IMR-90 (cell line): Measurements from ENCODE around the gene ATP6V0A4. TPM values are rescaled to one million over a fixed set of nuclear protein-coding genes. Genes with fewer than 3 reads are reported as not detected.

ENCODE experiments used
- ATAC-seq: fragments of 200-7000 bp; cut with Tn5 transposase; 2 replicates; pipeline ENCODE4 v1.9.1; 2020; ENCODE audit warnings: low read depth, mild to moderate bottlenecking, moderate library complexity
- BruUV-seq: library from RNA; stranded (reverse); fragments of 400-500 nt; replicated peaks from 2 replicates; lab custom pipeline; 2021; lab: Mats Ljungman, UMichigan
- CTCF ChIA-PET: fragments of 300-600 bp; formaldehyde crosslinking; extraction: SDS; loops from one replicate; lab custom pipeline; 2021; ENCODE audit warnings: antibody characterized with exemption; lab: Yijun Ruan, JAX
- POLR2A ChIA-PET: fragments of 300-600 bp; sonication (Branson Sonifier 250); formaldehyde crosslinking; loops from one replicate; lab custom pipeline; 2022; ENCODE audit warnings: antibody characterized with exemption; ENCODE audit not compliant: unreplicated experiment; lab: Charles Lee
- DNase-seq: peaks from one replicate; pipeline ENCODE4 v3.0.0; 2013
- H2AFZ ChIP-seq: replicated peaks from 2 replicates; pipeline ENCODE3; 2013; ENCODE audit warnings: low read length, mild to moderate bottlenecking; ENCODE audit not compliant: poor library complexity
- H2AK5ac ChIP-seq: 2 replicates; pipeline ENCODE4 v1.6.1; 2013; ENCODE audit warnings: low read depth, low read length, inconsistent platforms
- H2AK9ac ChIP-seq: replicated peaks from 2 replicates; pipeline ENCODE3; 2013; ENCODE audit warnings: mild to moderate bottlenecking, low read depth, low read length, moderate library complexity; ENCODE audit not compliant: poor library complexity
- H2BK120ac ChIP-seq: 2 replicates; pipeline ENCODE4 v1.6.1; 2013; ENCODE audit warnings: low read depth, low read length, inconsistent platforms
- H2BK15ac ChIP-seq: 3 replicates; pipeline ENCODE4 v1.6.1; 2013; ENCODE audit warnings: low read depth, low read length, inconsistent platforms
- H2BK20ac ChIP-seq: 2 replicates; pipeline ENCODE4 v1.6.1; 2013; ENCODE audit warnings: low read depth, mild to moderate bottlenecking, inconsistent platforms, low read length, moderate library complexity
- H2BK5ac ChIP-seq: 2 replicates; pipeline ENCODE4 v1.6.1; 2013; ENCODE audit warnings: mild to moderate bottlenecking, low read depth, low read length, inconsistent platforms; ENCODE audit not compliant: poor library complexity, severe bottlenecking
- H3K14ac ChIP-seq: replicated peaks from 2 replicates; pipeline ENCODE4 v1.6.1; 2013; ENCODE audit warnings: low read depth, low read length, inconsistent platforms
- H3K18ac ChIP-seq: 2 replicates; pipeline ENCODE4 v1.6.1; 2013; ENCODE audit warnings: low read depth, low read length, control low read depth
- H3K23ac ChIP-seq: 2 replicates; pipeline ENCODE4 v1.6.1; 2013; ENCODE audit warnings: low read depth, low read length, inconsistent platforms
- H3K27ac ChIP-seq: 2 replicates; pipeline ENCODE4 v1.5.1; 2013; ENCODE audit warnings: mild to moderate bottlenecking, control low read depth, low read length; ENCODE audit not compliant: insufficient read depth
- H3K27me3 ChIP-seq: 2 replicates; pipeline ENCODE4 v1.6.1; 2013; ENCODE audit warnings: low read length; ENCODE audit not compliant: control insufficient read depth, insufficient read depth
- H3K36me3 ChIP-seq: 2 replicates; pipeline ENCODE4 v1.6.1; 2013; ENCODE audit warnings: low read length, mixed read lengths; ENCODE audit not compliant: control insufficient read depth, insufficient read depth
- H3K4ac ChIP-seq: 2 replicates; pipeline ENCODE4 v1.6.1; 2013; ENCODE audit warnings: low read depth, low read length, inconsistent platforms
- H3K4me1 ChIP-seq: 2 replicates; pipeline ENCODE4 v1.6.1; 2013; ENCODE audit warnings: low read length, mixed read lengths; ENCODE audit not compliant: control insufficient read depth, insufficient read depth
- H3K4me2 ChIP-seq: 2 replicates; pipeline ENCODE4 v1.6.1; 2013; ENCODE audit warnings: low read depth, mild to moderate bottlenecking, control low read depth, low read length, moderate library complexity
- H3K4me3 ChIP-seq: 2 replicates; pipeline ENCODE4 v1.5.1; 2013; ENCODE audit warnings: low read depth, mild to moderate bottlenecking, control low read depth, low read length, moderate library complexity; ENCODE audit not compliant: insufficient read depth
- H3K56ac ChIP-seq: 2 replicates; pipeline ENCODE4 v1.6.1; 2013; ENCODE audit warnings: low read length, inconsistent platforms; ENCODE audit not compliant: insufficient read depth; ENCODE audit errors: extremely low read depth
- H3K79me1 ChIP-seq, 2 experiments: 2 replicates each; pipeline ENCODE4 v1.6.1; 2013; ENCODE audit warnings: low read length in 2 of 2, inconsistent platforms in 1 of 2, low read depth in 1 of 2
- H3K9ac ChIP-seq: 2 replicates; pipeline ENCODE4 v1.6.1; 2013; ENCODE audit warnings: low read depth, low read length, control low read depth
- H3K9me1 ChIP-seq: 2 replicates; pipeline ENCODE4 v1.6.1; 2013; ENCODE audit warnings: low read length, inconsistent platforms; ENCODE audit not compliant: insufficient read depth
- H3K9me3 ChIP-seq: 2 replicates; pipeline ENCODE4 v1.6.1; 2013; ENCODE audit warnings: low read length; ENCODE audit not compliant: control insufficient read depth, insufficient read depth
- H4K20me1 ChIP-seq: 2 replicates; pipeline ENCODE4 v1.6.1; 2013; ENCODE audit warnings: low read length, inconsistent platforms; ENCODE audit not compliant: insufficient read depth
- H4K5ac ChIP-seq: 2 replicates; pipeline ENCODE4 v1.6.1; 2013; ENCODE audit warnings: mild to moderate bottlenecking, low read depth, low read length, control low read depth
- H4K8ac ChIP-seq, 2 experiments: 2 replicates each; pipeline ENCODE4 v1.6.1; 2013; ENCODE audit warnings: low read depth in 2 of 2, low read length in 2 of 2, control low read depth in 1 of 2, inconsistent platforms in 1 of 2
- H4K91ac ChIP-seq: 2 replicates; pipeline ENCODE4 v1.6.1; 2013; ENCODE audit warnings: low read depth, low read length, inconsistent platforms; ENCODE audit not compliant: insufficient read depth
- BHLHE40 ChIP-seq: fragments of 150-350 bp; IDR thresholded peaks from 2 replicates; pipeline ENCODE4 v1.6.1; 2016; ENCODE audit warnings: mild to moderate bottlenecking, low read depth, low read length
- CEBPB ChIP-seq: IDR thresholded peaks from 2 replicates; pipeline ENCODE4 v1.6.1; 2012; ENCODE audit warnings: low read depth, low read length, improper control_type of control experiment
- CHD1 ChIP-seq: IDR thresholded peaks from 2 replicates; pipeline ENCODE4 v1.6.1; 2012; ENCODE audit warnings: low read depth, low read length, improper control_type of control experiment
- CTCF ChIP-seq: conservative IDR thresholded peaks from 2 replicates; pipeline ENCODE4 v1.5.1; 2012; ENCODE audit warnings: mild to moderate bottlenecking, low read depth, low read length, improper control_type of control experiment
- ELK1 ChIP-seq: fragments of 150-350 bp; IDR thresholded peaks from 2 replicates; pipeline ENCODE4 v1.6.1; 2016; ENCODE audit warnings: low read depth, mild to moderate bottlenecking, low read length, moderate library complexity, borderline replicate concordance
- FOS ChIP-seq: fragments of 150-350 bp; IDR thresholded peaks from 2 replicates; pipeline ENCODE4 v1.6.1; 2016; ENCODE audit warnings: low read depth, low read length
- MAFK ChIP-seq: IDR thresholded peaks from 2 replicates; pipeline ENCODE4 v1.6.1; 2012; ENCODE audit warnings: low read depth, low read length, improper control_type of control experiment
- MAZ ChIP-seq: IDR thresholded peaks from 2 replicates; pipeline ENCODE4 v1.6.1; 2012; ENCODE audit warnings: low read depth, mild to moderate bottlenecking, low read length, improper control_type of control experiment, moderate library complexity, borderline replicate concordance
- MXI1 ChIP-seq: IDR thresholded peaks from 2 replicates; pipeline ENCODE4 v1.6.1; 2012; ENCODE audit warnings: low read depth, mild to moderate bottlenecking, low read length, moderate library complexity, borderline replicate concordance
- NFE2L2 ChIP-seq: fragments of 150-350 bp; IDR thresholded peaks from 2 replicates; pipeline ENCODE4 v1.6.1; 2016; ENCODE audit warnings: low read depth, mild to moderate bottlenecking, low read length
- POLR2A ChIP-seq: IDR thresholded peaks from 2 replicates; pipeline ENCODE4 v1.6.1; 2012; ENCODE audit warnings: mild to moderate bottlenecking, low read depth, low read length
- RAD21 ChIP-seq: IDR thresholded peaks from 2 replicates; pipeline ENCODE4 v1.6.1; 2012; ENCODE audit warnings: low read length, improper control_type of control experiment
- RCOR1 ChIP-seq: IDR thresholded peaks from 2 replicates; pipeline ENCODE4 v1.6.1; 2012; ENCODE audit warnings: mild to moderate bottlenecking, low read length, improper control_type of control experiment; ENCODE audit not compliant: insufficient replicate concordance
- RFX5 ChIP-seq: IDR thresholded peaks from 2 replicates; pipeline ENCODE4 v1.8.0; 2012; ENCODE audit warnings: low read depth, mild to moderate bottlenecking, low read length, moderate library complexity
- SMC3 ChIP-seq: fragments of 150-350 bp; IDR thresholded peaks from 2 replicates; pipeline ENCODE4 v1.6.1; 2016; ENCODE audit warnings: low read depth, mild to moderate bottlenecking, antibody characterized with exemption, low read length, moderate library complexity
- USF2 ChIP-seq: fragments of 150-350 bp; IDR thresholded peaks from 2 replicates; pipeline ENCODE4 v1.6.1; 2017; ENCODE audit warnings: mild to moderate bottlenecking, antibody characterized with exemption, low read length, low read depth
- WGBS, 2 experiments: methylation state at CpG; one replicate each; pipeline versions ENCODE4 v1.1.5 to v1.1.7; 2013; ENCODE audit warnings: missing lambda C conversion rate in 2 of 2; ENCODE audit not compliant: insufficient read length in 1 of 2; ENCODE audit errors: extremely low coverage in 2 of 2; 5-methylcytosine and 5-hydroxymethylcytosine counted together
- dilution Hi-C: fragments of 300-500 bp; cut with HindIII; formaldehyde crosslinking; loops from one replicate; pipeline ENCODE4 v1.14.3; 2018; ENCODE audit warnings: low sequenced_read_pairs; ENCODE audit not compliant: unreplicated experiment
- in situ Hi-C: fragments of 300-500 bp; cut with MboI; formaldehyde crosslinking; loops from 3 replicates; pipeline ENCODE4 v1.14.3; 2019; ENCODE audit warnings: low sequenced_read_pairs, inconsistent platforms, mixed read lengths
- intact Hi-C: fragments of 100-400 bp; cut with micrococcal nuclease; formaldehyde crosslinking; loops from 2 replicates; pipeline ENCODE4 v1.10.0; 2022
- polyA plus RNA-seq, 3 experiments: library from polyadenylated mRNA; depleted of rRNA; stranded (reverse); fragments of >200 nt; gene quantifications; 2 replicates each; pipeline ENCODE4 v1.2.3, GENCODE V29; 2012; ENCODE audit warnings: low replicate concordance in 1 of 3
- total RNA-seq: library from RNA; depleted of rRNA; stranded (reverse); fragments of >200 nt; gene quantifications from 2 replicates; pipeline ENCODE4 v1.2.3, GENCODE V29; 2012

Gene ATP6V0A4
- total and polyA plus RNA-seq, 2 of the 4 experiments (the other 2 are of a cell fraction), result 0.05 to 0.18 TPM

- no peak overlapping the region for H2AK5ac ChIP-seq
- TF ChIP-seq USF2, result no peak
- TF ChIP-seq RAD21, result no peak
- no peak for TF ChIP-seq RCOR1
- no peak for TF ChIP-seq ELK1
- TF ChIP-seq NFE2L2, result no peak
- no peak for TF ChIP-seq CEBPB
- no peak for TF ChIP-seq BHLHE40
- no peak for TF ChIP-seq MAZ
- no peak for TF ChIP-seq MAFK
- no peak for TF ChIP-seq MXI1
- no peak for TF ChIP-seq FOS
- no peak for TF ChIP-seq SMC3
- no peak for TF ChIP-seq POLR2A
- no peak for TF ChIP-seq CHD1
- TF ChIP-seq RFX5, result no peak
- no peak for TF ChIP-seq CTCF
- no peaks in the 10 kb centered on the region for H3K36me3 ChIP-seq
- H4K5ac ChIP-seq, result no peak overlapping the region
- intact Hi-C loops, result no loop called here
- ChIA-PET CTCF (no interaction called here), POLR2A (no interaction called here)
- H2BK5ac ChIP-seq, result no peak overlapping the region
- no peak overlapping the region for H3K9ac ChIP-seq
- H3K14ac ChIP-seq, result no peak overlapping the region
- H3K56ac ChIP-seq, result no peak overlapping the region
- no peak overlapping the region for H2BK120ac ChIP-seq
- no peak overlapping the region for H4K91ac ChIP-seq
- H2AFZ ChIP-seq, result no peak overlapping the region
- H3K27me3 ChIP-seq, result peaks cover 5% of the 10 kb centered on the region
- no peaks in the 10 kb centered on the region for H3K9me3 ChIP-seq
- no peaks in the 10 kb centered on the region for H3K79me1 ChIP-seq
- H3K18ac ChIP-seq, result no peak overlapping the region
- H4K8ac ChIP-seq, result no peak overlapping the region
- H3K4me2 ChIP-seq, result no peak overlapping the region
- H2AK9ac ChIP-seq, result no peak overlapping the region
- H3K4ac ChIP-seq, result no peak overlapping the region
- in situ Hi-C loops, result loop anchor here (25.0 kb wide), 1 partner anchor 1134 kb away; no protein-coding TSS in a partner anchor
- no peaks in the 10 kb centered on the region for H4K20me1 ChIP-seq
- no peak overlapping the region for H3K4me3 ChIP-seq
- H3K27ac ChIP-seq, result no peak overlapping the region
- no peak overlapping the region for H2BK15ac ChIP-seq
- H2BK20ac ChIP-seq, result no peak overlapping the region
- no peak overlapping the region for H3K23ac ChIP-seq
- dilution Hi-C loops, result no loop called here
- DNase-seq (no peak), ATAC-seq (no peak)
- BruUV-seq, result no TSS peak
- H3K4me1 ChIP-seq, result no peaks in the 10 kb centered on the region
- H3K9me1 ChIP-seq, result no peaks in the 10 kb centered on the region; the same call in 1 of the 2 replicates
- no CpG with 5 or more reads among the region's 4 CpGs for WGBS, 2 experiments
Observed at GRCh38 chr7:138746073-138746472, 51.9 kb downstream of the ATP6V0A4 start.
